Fibroblast of lung (primary cell): ENCODE data around the gene AGK.

Experiments used
- EZH2 ChIP-seq: IDR thresholded peaks from 2 replicates; pipeline ENCODE4 v1.5.1; 2012; ENCODE audit warnings: low read length, control low read depth, mild to moderate bottlenecking; ENCODE audit errors: missing control alignments
- TF ChIP-seq, protein P1 (sequence below), 2 donors: IDR thresholded peaks in 1 of 2; conservative IDR thresholded peaks in 1 of 2; 1 replicate in 1 of 2; 2 replicates in 1 of 2; pipeline ENCODE4 v1.5.1; 2011 to 2012; ENCODE audit warnings: low read length in 2 of 2, control low read depth in 1 of 2, inconsistent platforms in 1 of 2, low read depth in 1 of 2, mild to moderate bottlenecking in 1 of 2

DNA sequence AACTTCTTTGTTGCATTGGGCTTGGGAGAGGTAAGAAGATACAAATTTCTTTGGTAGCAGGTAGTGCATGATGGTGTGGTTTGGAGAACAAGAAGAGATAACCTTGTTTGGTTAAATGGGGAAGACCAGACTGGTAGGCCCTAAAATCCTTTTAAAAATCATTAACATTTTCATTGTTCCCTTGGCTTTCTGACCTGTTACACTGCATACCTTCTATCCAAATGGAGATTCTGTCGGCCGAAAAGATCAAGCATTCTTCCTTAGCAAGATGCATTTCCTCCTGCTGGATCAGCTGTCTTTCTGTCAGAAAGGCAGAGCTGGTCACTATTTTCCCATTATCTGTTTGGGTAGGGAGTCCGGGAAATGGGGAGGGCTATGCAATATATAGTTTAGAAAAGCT, 33.7 kb downstream of the AGK start:
- TF ChIP-seq EZH2 = no peak
- TF ChIP-seq, protein P1, sequence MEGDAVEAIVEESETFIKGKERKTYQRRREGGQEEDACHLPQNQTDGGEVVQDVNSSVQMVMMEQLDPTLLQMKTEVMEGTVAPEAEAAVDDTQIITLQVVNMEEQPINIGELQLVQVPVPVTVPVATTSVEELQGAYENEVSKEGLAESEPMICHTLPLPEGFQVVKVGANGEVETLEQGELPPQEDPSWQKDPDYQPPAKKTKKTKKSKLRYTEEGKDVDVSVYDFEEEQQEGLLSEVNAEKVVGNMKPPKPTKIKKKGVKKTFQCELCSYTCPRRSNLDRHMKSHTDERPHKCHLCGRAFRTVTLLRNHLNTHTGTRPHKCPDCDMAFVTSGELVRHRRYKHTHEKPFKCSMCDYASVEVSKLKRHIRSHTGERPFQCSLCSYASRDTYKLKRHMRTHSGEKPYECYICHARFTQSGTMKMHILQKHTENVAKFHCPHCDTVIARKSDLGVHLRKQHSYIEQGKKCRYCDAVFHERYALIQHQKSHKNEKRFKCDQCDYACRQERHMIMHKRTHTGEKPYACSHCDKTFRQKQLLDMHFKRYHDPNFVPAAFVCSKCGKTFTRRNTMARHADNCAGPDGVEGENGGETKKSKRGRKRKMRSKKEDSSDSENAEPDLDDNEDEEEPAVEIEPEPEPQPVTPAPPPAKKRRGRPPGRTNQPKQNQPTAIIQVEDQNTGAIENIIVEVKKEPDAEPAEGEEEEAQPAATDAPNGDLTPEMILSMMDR (conservative IDR thresholded peaks at IDR 0.05 in 1 of 2, IDR thresholded peaks at IDR 0.05 in 1 of 2; ENCODE audit: low read depth in 1 of 2, low read length in 2 of 2) = no peak
